ENCODE measurements around the gene GLT8D1. TPM values are rescaled to one million over a fixed set of nuclear protein-coding genes. Genes with fewer than 3 reads are reported as not detected.

The GLT8D1 gene
- total RNA-seq, 2 donors from 2014 or later, result 68.1 to 71.3 TPM

- no peak overlapping the region for H3K27ac ChIP-seq
- H3K4me1 ChIP-seq (replicated peaks), result peaks cover 10% of the 10 kb centered on the region
- no peak overlapping the region for H3K4me3 ChIP-seq
- WGBS, result 88% methylated on average over 7 of the region's 7 CpGs
- no peaks in the 10 kb centered on the region for H3K36me3 ChIP-seq
- intact Hi-C loops (cut with DNase I), result no loop called here
- no peak for DNase-seq (ENCODE audit: low spot score)
- H3K9me3 ChIP-seq, result no peaks in the 10 kb centered on the region
- H3K27me3 ChIP-seq (replicated peaks; ENCODE audit: insufficient read depth), result no peaks in the 10 kb centered on the region
- TF ChIP-seq POLR2A (IDR thresholded peaks at IDR 0.05) (no peak), POLR2AphosphoS5 (IDR thresholded peaks at IDR 0.05) (no peak), CTCF (IDR thresholded peaks at IDR 0.05) (no peak)
Measured at GRCh38 chr3:52703341-52703740, 2.2 kb downstream of the GLT8D1 start.

- Histone ChIP-seq H3K27me3 (replicated peaks; ENCODE audit: insufficient read depth) (no peaks in the 10 kb centered on the region), H3K4me1 (replicated peaks) (no peaks in the 10 kb centered on the region), H3K4me3 (no peak overlapping the region), H3K9me3 (no peaks in the 10 kb centered on the region), H3K27ac (no peak overlapping the region), H3K36me3 (peaks cover 0 to 8% of the 10 kb centered on the region in 2 donors)
- WGBS, result 94% methylated on average over 4 of the region's 4 CpGs
- no peak for TF ChIP-seq POLR2A (IDR thresholded peaks at IDR 0.05)
- no peak for TF ChIP-seq POLR2AphosphoS5 (IDR thresholded peaks at IDR 0.05)
- TF ChIP-seq CTCF (IDR thresholded peaks at IDR 0.05), result no peak
- intact Hi-C loops (cut with DNase I), result no loop called here
- no peak for DNase-seq (ENCODE audit: low spot score)
Measured at GRCh38 chr3:52697632-52697965, 8.0 kb downstream of the GLT8D1 start.

- H3K4me3 ChIP-seq, result no peak overlapping the region
- TF ChIP-seq POLR2AphosphoS5 (IDR thresholded peaks at IDR 0.05), result no peak
- TF ChIP-seq POLR2A (IDR thresholded peaks at IDR 0.05), result no peak
- no peak for TF ChIP-seq CTCF (IDR thresholded peaks at IDR 0.05)
- H3K9me3 ChIP-seq, result no peaks in the 10 kb centered on the region
- no peak overlapping the region for H3K27ac ChIP-seq
- H3K27me3 ChIP-seq (replicated peaks; ENCODE audit: insufficient read depth), result no peaks in the 10 kb centered on the region
- 76% methylated on average over 2 of the region's 2 CpGs for WGBS
- intact Hi-C loops (cut with DNase I), result no loop called here
- peaks cover 0 to 9% of the 10 kb centered on the region in 2 donors for H3K36me3 ChIP-seq
- DNase-seq (ENCODE audit: low spot score), result no peak
- H3K4me1 ChIP-seq (replicated peaks), result no peaks in the 10 kb centered on the region
Measured at GRCh38 chr3:52696830-52697631, 8.6 kb downstream of the GLT8D1 start.

GRCh38 chr3:52695798-52696671, 9.6 kb downstream of the GLT8D1 start:
- Histone ChIP-seq H3K4me1 (replicated peaks) (no peaks in the 10 kb centered on the region), H3K27ac (no peak overlapping the region), H3K4me3 (no peak overlapping the region), H3K36me3 (peaks cover 0 to 9% of the 10 kb centered on the region in 2 donors), H3K9me3 (no peaks in the 10 kb centered on the region), H3K27me3 (replicated peaks; ENCODE audit: insufficient read depth) (no peaks in the 10 kb centered on the region)
- intact Hi-C loops (cut with DNase I), result no loop called here
- 63% methylated on average over 4 of the region's 4 CpGs for WGBS
- no peak for DNase-seq (ENCODE audit: low spot score)
- TF ChIP-seq POLR2AphosphoS5 (IDR thresholded peaks at IDR 0.05) (no peak), POLR2A (IDR thresholded peaks at IDR 0.05) (no peak), CTCF (IDR thresholded peaks at IDR 0.05) (no peak)

Measured in prostate gland (tissue), 2 donors.